Epithelial cell of esophagus (primary cell): ENCODE data around the gene NKX1-1.

Source experiments
- DNase-seq: peaks from one replicate; pipeline ENCODE4 v3.0.0; 2010; ENCODE audit warnings: low read depth
- H3K4me3 ChIP-seq: 2 replicates; pipeline ENCODE4 v1.5.1; 2011; ENCODE audit warnings: mild to moderate bottlenecking, low read length, control low read depth
- CTCF ChIP-seq: IDR thresholded peaks from 2 replicates; pipeline ENCODE4 v1.5.1; 2011; ENCODE audit warnings: low read depth, mild to moderate bottlenecking, low read length, control low read depth, inconsistent platforms; ENCODE audit not compliant: insufficient read depth; ENCODE audit errors: missing control alignments

The NKX1-1 gene

GRCh38 chr4:1385373-1386340 lies 20.6 kb downstream of the NKX1-1 start:
- no peak for TF ChIP-seq CTCF
- no peak for DNase-seq
- no peak overlapping the region for H3K4me3 ChIP-seq

- no peak for TF ChIP-seq CTCF
- H3K4me3 ChIP-seq, result no peak overlapping the region
- no peak for DNase-seq
These were observed 21.4 kb downstream of the NKX1-1 start for GRCh38 chr4:1384675-1385372.

GRCh38 chr4:1383728-1384591 lies 22.3 kb downstream of the NKX1-1 start:
- no peak overlapping the region for H3K4me3 ChIP-seq
- DNase-seq, result no peak
- no peak for TF ChIP-seq CTCF

GRCh38 chr4:1382776-1383727 lies 23.2 kb downstream of the NKX1-1 start:
- no peak for TF ChIP-seq CTCF
- H3K4me3 ChIP-seq, result no peak overlapping the region
- DNase-seq, result no peak

- no peak overlapping the region for H3K4me3 ChIP-seq
- no peak for DNase-seq
- TF ChIP-seq CTCF, result no peak
These were observed 24.2 kb downstream of the NKX1-1 start for GRCh38 chr4:1381944-1382541.
